Adrenal gland (tissue), 5 donors: ENCODE measurements around the gene SLC25A24.

Source experiments
- POLR2A ChIP-seq, 2 donors: fragments of 450-650 bp; IDR thresholded peaks; one replicate each; pipeline ENCODE4 v1.6.1; 2017; ENCODE audit warnings: antibody characterized with exemption in 2 of 2, mild to moderate bottlenecking in 2 of 2, moderate library complexity in 1 of 2
- TF ChIP-seq, protein P1 (sequence below), 6 experiments: fragments of 450-650 bp in 4 of 6; fragments of 200-600 bp in 2 of 6; sonication (generic) in 1 of 6; IDR thresholded peaks; 1 replicate in 5 of 6; 2 replicates in 1 of 6; pipeline versions ENCODE4 v1.5.1 to v1.8.0; 2016 to 2021; ENCODE audit warnings: antibody characterized with exemption in 6 of 6, mild to moderate bottlenecking in 2 of 6, moderate library complexity in 1 of 6
- donor health status: DM: no; HTN: no; CAD: no.

DNA sequence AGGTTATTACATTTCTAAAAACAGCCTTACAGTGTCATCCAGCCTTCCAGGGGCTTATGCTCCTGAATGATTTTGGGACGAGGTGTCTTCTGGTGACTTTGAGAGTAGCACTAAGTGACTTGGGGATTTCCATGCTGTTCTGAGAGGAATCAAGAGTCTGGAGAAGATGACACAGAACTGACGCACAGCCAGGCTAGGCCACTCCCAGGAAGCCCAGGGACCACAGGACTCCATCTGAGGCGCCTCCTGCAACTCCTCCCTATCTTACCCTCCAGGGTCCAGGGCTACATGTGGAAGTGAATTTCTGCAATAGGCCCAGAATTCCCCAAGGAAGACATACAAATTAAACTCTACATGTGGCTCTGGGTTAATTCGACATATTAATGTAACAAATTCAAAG is 92.5 kb downstream of the SLC25A24 start:
- TF ChIP-seq, protein P1, sequence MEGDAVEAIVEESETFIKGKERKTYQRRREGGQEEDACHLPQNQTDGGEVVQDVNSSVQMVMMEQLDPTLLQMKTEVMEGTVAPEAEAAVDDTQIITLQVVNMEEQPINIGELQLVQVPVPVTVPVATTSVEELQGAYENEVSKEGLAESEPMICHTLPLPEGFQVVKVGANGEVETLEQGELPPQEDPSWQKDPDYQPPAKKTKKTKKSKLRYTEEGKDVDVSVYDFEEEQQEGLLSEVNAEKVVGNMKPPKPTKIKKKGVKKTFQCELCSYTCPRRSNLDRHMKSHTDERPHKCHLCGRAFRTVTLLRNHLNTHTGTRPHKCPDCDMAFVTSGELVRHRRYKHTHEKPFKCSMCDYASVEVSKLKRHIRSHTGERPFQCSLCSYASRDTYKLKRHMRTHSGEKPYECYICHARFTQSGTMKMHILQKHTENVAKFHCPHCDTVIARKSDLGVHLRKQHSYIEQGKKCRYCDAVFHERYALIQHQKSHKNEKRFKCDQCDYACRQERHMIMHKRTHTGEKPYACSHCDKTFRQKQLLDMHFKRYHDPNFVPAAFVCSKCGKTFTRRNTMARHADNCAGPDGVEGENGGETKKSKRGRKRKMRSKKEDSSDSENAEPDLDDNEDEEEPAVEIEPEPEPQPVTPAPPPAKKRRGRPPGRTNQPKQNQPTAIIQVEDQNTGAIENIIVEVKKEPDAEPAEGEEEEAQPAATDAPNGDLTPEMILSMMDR (IDR thresholded peaks at IDR 0.05) = no peak
- TF ChIP-seq POLR2A (IDR thresholded peaks at IDR 0.05) = no peak
